Neural cell (in vitro differentiated cells): ENCODE measurements around the gene C17orf50.

ENCODE experiments used
- CTCF ChIP-seq: fragments of 450-650 bp; IDR thresholded peaks from 2 replicates; pipeline ENCODE4 v1.5.1; 2014; ENCODE audit warnings: antibody characterized with exemption, mild to moderate bottlenecking, moderate library complexity; ENCODE audit not compliant: poor library complexity, severe bottlenecking
- EP300 ChIP-seq: fragments of 450-650 bp; conservative IDR thresholded peaks from 2 replicates; pipeline ENCODE4 v1.6.1; 2014; ENCODE audit warnings: antibody characterized with exemption, mild to moderate bottlenecking, moderate library complexity; ENCODE audit not compliant: poor library complexity, severe bottlenecking
- EZH2 ChIP-seq: fragments of 200-600, 300-800 bp; shearing (Covaris generic), sonication (generic); IDR thresholded peaks from 2 replicates; pipeline ENCODE4 v1.6.1; 2014; ENCODE audit warnings: antibody characterized with exemption, low read length, borderline replicate concordance, mild to moderate bottlenecking; ENCODE audit not compliant: insufficient read depth, poor library complexity, severe bottlenecking
- MXI1 ChIP-seq: fragments of 450-650 bp; conservative IDR thresholded peaks from 2 replicates; pipeline ENCODE4 v1.6.1; 2014; ENCODE audit warnings: antibody characterized with exemption, mild to moderate bottlenecking; ENCODE audit not compliant: poor library complexity, severe bottlenecking
- POLR2AphosphoS5 ChIP-seq: IDR thresholded peaks from 2 replicates; pipeline ENCODE4 v1.6.1; 2012
- RAD21 ChIP-seq: fragments of 450-650 bp; conservative IDR thresholded peaks from 2 replicates; pipeline ENCODE4 v1.6.1; 2014; ENCODE audit warnings: antibody characterized with exemption, mild to moderate bottlenecking, moderate library complexity
- REST ChIP-seq: IDR thresholded peaks from 2 replicates; pipeline ENCODE4 v1.6.1; 2012; ENCODE audit warnings: borderline replicate concordance
- SMC3 ChIP-seq: fragments of 450-650 bp; conservative IDR thresholded peaks from 2 replicates; pipeline ENCODE4 v1.6.1; 2014; ENCODE audit warnings: antibody characterized with exemption, mild to moderate bottlenecking, moderate library complexity; ENCODE audit not compliant: poor library complexity
- TAF1 ChIP-seq: IDR thresholded peaks from 2 replicates; pipeline ENCODE4 v1.6.1; 2012; ENCODE audit warnings: low read depth

- no peak for TF ChIP-seq CTCF
- no peak for TF ChIP-seq POLR2AphosphoS5
- no peak for TF ChIP-seq EZH2
- TF ChIP-seq TAF1: no peak
- no peak for TF ChIP-seq REST
- TF ChIP-seq RAD21: no peak
- TF ChIP-seq EP300: no peak
- no peak for TF ChIP-seq MXI1
- TF ChIP-seq SMC3: no peak
Measured at GRCh38 chr17:35760587-35760986, at the start of gene C17orf50.
